Stomach (tissue), 4 donors: ENCODE measurements around the gene TNS3.

Experiments
- CTCF ChIP-seq, 7 experiments: fragments of 450-650 bp in 4 of 7; fragments of 200-600 bp in 3 of 7; sonication (generic) in 3 of 7; IDR thresholded peaks; one replicate each; pipeline ENCODE4 v1.5.1; 2016 to 2019; ENCODE audit warnings: antibody characterized with exemption in 7 of 7, control low read depth in 2 of 7, mild to moderate bottlenecking in 1 of 7
- EP300 ChIP-seq: sonication (generic); formaldehyde crosslinking; IDR thresholded peaks from one replicate; pipeline ENCODE4 v1.6.1; 2017; ENCODE audit warnings: antibody characterized with exemption
- POLR2A ChIP-seq, 4 donors: fragments of 450-650 bp; IDR thresholded peaks; one replicate each; pipeline ENCODE4 v1.6.1; 2016; ENCODE audit warnings: antibody characterized with exemption in 4 of 4, control low read depth in 2 of 4, mild to moderate bottlenecking in 1 of 4, moderate library complexity in 1 of 4
- POLR2AphosphoS5 ChIP-seq, 3 donors: sonication (generic); formaldehyde crosslinking; IDR thresholded peaks; one replicate each; pipeline ENCODE4 v1.6.1; 2016; ENCODE audit warnings: antibody characterized with exemption in 3 of 3

- TF ChIP-seq CTCF (IDR thresholded peaks at IDR 0.05) (no peak), POLR2AphosphoS5 (IDR thresholded peaks at IDR 0.05) (no peak), POLR2A (IDR thresholded peaks at IDR 0.05) (no peak), EP300 (no peak)
These were observed 158.7 kb downstream of the TNS3 start for GRCh38 chr7:47423196-47423595.
